WERI-Rb-1 (cell line): ENCODE data around the gene TBC1D32.

Source experiments
- DNase-seq: peaks from one replicate; pipeline ENCODE4 v3.0.0-alpha.2; 2020
- H3K27ac ChIP-seq: fragments of 250-450 bp; sonication (Bioruptor Pico); 2 replicates; pipeline ENCODE4 v1.5.1; 2020; ENCODE audit warnings: mild to moderate bottlenecking, moderate library complexity
- H3K27me3 ChIP-seq: fragments of 250-450 bp; sonication (Bioruptor Pico); 2 replicates; pipeline ENCODE4 v1.5.1; 2021; ENCODE audit warnings: mild to moderate bottlenecking, low read depth, moderate library complexity; ENCODE audit not compliant: insufficient read depth, severe bottlenecking
- H3K36me3 ChIP-seq: fragments of 250-450 bp; sonication (Bioruptor Pico); 2 replicates; pipeline ENCODE4 v1.5.1; 2020; ENCODE audit warnings: mild to moderate bottlenecking, moderate library complexity
- H3K4me3 ChIP-seq: 2 replicates; pipeline ENCODE4 v1.5.1; 2011; ENCODE audit warnings: low read depth, mild to moderate bottlenecking, control low read depth, low read length
- H3K9me3 ChIP-seq: fragments of 250-450 bp; sonication (Bioruptor Pico); 2 replicates; pipeline ENCODE4 v1.5.1; 2021; ENCODE audit warnings: mild to moderate bottlenecking, moderate library complexity; ENCODE audit not compliant: severe bottlenecking
- CTCF ChIP-seq: IDR thresholded peaks from 2 replicates; pipeline ENCODE4 v1.5.1; 2011; ENCODE audit warnings: low read depth, mild to moderate bottlenecking, control low read depth, inconsistent platforms, low read length

The TBC1D32 gene

GRCh38 chr6:121285041-121285440, 49.2 kb downstream of the TBC1D32 start:
- TF ChIP-seq CTCF, result no peak
- no peak overlapping the region for H3K4me3 ChIP-seq
- no peaks in the 10 kb centered on the region for H3K9me3 ChIP-seq
- no peaks in the 10 kb centered on the region for H3K27me3 ChIP-seq
- no peak overlapping the region for H3K27ac ChIP-seq
- no peak for DNase-seq
- no peaks in the 10 kb centered on the region for H3K36me3 ChIP-seq

- DNase-seq, result no peak
- Histone ChIP-seq H3K27ac (no peak overlapping the region), H3K36me3 (no peaks in the 10 kb centered on the region), H3K27me3 (no peaks in the 10 kb centered on the region), H3K4me3 (no peak overlapping the region), H3K9me3 (no peaks in the 10 kb centered on the region)
- TF ChIP-seq CTCF, result no peak
Measured at GRCh38 chr6:121274666-121275295, 59.5 kb downstream of the TBC1D32 start.

- Histone ChIP-seq H3K27ac (no peak overlapping the region), H3K4me3 (no peak overlapping the region), H3K27me3 (no peaks in the 10 kb centered on the region), H3K36me3 (no peaks in the 10 kb centered on the region), H3K9me3 (no peaks in the 10 kb centered on the region)
- TF ChIP-seq CTCF, result no peak
- no peak for DNase-seq
Measured at GRCh38 chr6:121263742-121264141, 70.5 kb downstream of the TBC1D32 start.

- H3K4me3 ChIP-seq, result no peak overlapping the region
- no peaks in the 10 kb centered on the region for H3K27me3 ChIP-seq
- no peaks in the 10 kb centered on the region for H3K9me3 ChIP-seq
- no peak for DNase-seq
- H3K27ac ChIP-seq, result no peak overlapping the region
- TF ChIP-seq CTCF, result no peak
- no peaks in the 10 kb centered on the region for H3K36me3 ChIP-seq
Measured at GRCh38 chr6:121260651-121261102, 73.6 kb downstream of the TBC1D32 start.

- H3K9me3 ChIP-seq, result no peaks in the 10 kb centered on the region
- H3K4me3 ChIP-seq, result no peak overlapping the region
- no peak overlapping the region for H3K27ac ChIP-seq
- no peak for TF ChIP-seq CTCF
- no peak for DNase-seq
- no peaks in the 10 kb centered on the region for H3K27me3 ChIP-seq
- H3K36me3 ChIP-seq, result no peaks in the 10 kb centered on the region
Measured at GRCh38 chr6:121247386-121247785, 86.9 kb downstream of the TBC1D32 start.

- DNase-seq, result no peak
- H3K27me3 ChIP-seq, result no peaks in the 10 kb centered on the region
- H3K9me3 ChIP-seq, result no peaks in the 10 kb centered on the region
- no peak for TF ChIP-seq CTCF
- H3K27ac ChIP-seq, result no peak overlapping the region
- no peak overlapping the region for H3K4me3 ChIP-seq
- no peaks in the 10 kb centered on the region for H3K36me3 ChIP-seq
Measured at GRCh38 chr6:121242386-121242785, 91.9 kb downstream of the TBC1D32 start.
